ENCODE results near the gene GGA2.

DNA sequence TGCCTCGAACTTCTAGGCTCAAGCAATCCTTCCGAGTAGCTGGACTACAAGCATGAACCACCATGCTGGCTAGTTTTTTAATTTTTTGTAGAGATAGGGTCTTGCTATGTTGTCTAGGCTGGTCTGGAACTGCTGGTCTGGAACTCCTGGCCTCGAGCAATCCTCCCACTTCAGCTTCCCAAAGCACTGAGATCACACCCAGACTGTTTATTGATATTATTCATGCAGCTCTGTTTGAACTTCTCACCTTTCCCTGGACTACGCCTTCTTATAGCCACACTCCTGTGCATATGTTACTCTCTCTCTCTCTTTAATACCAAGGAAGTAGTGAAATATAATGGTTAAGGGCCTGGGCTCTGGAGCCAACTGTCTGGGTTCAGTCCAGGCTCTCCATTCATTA, 61.9 kb downstream of the GGA2 start:
- TF ChIP-seq, protein P1, sequence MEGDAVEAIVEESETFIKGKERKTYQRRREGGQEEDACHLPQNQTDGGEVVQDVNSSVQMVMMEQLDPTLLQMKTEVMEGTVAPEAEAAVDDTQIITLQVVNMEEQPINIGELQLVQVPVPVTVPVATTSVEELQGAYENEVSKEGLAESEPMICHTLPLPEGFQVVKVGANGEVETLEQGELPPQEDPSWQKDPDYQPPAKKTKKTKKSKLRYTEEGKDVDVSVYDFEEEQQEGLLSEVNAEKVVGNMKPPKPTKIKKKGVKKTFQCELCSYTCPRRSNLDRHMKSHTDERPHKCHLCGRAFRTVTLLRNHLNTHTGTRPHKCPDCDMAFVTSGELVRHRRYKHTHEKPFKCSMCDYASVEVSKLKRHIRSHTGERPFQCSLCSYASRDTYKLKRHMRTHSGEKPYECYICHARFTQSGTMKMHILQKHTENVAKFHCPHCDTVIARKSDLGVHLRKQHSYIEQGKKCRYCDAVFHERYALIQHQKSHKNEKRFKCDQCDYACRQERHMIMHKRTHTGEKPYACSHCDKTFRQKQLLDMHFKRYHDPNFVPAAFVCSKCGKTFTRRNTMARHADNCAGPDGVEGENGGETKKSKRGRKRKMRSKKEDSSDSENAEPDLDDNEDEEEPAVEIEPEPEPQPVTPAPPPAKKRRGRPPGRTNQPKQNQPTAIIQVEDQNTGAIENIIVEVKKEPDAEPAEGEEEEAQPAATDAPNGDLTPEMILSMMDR (IDR thresholded peaks at IDR 0.05), result no peak
- TF ChIP-seq POLR2AphosphoS5 (IDR thresholded peaks at IDR 0.05; ENCODE audit: insufficient read depth in 1 of 2, low read depth in 1 of 2), result no peak
